Amniotic epithelial cell (primary cell): ENCODE results near the gene MAML1.

Experiments
- DNase-seq: peaks from one replicate; pipeline ENCODE4 v3.0.0-alpha.2; 2010; ENCODE audit warnings: low read depth

The MAML1 gene

GRCh38 chr5:179824745-179825112 is 92.1 kb downstream of the MAML1 start:
- no peak for DNase-seq

GRCh38 chr5:179825655-179826182 is 93.1 kb downstream of the MAML1 start:
- DNase-seq = no peak
